GM12872 (cell line): Measurements from ENCODE around the gene ADAM8.

Experiments used
- CTCF ChIP-seq: IDR thresholded peaks from 3 replicates; pipeline ENCODE4 v1.5.1; 2011; ENCODE audit warnings: low read depth, mild to moderate bottlenecking, low read length, moderate library complexity; ENCODE audit not compliant: insufficient read depth

Gene ADAM8

DNA sequence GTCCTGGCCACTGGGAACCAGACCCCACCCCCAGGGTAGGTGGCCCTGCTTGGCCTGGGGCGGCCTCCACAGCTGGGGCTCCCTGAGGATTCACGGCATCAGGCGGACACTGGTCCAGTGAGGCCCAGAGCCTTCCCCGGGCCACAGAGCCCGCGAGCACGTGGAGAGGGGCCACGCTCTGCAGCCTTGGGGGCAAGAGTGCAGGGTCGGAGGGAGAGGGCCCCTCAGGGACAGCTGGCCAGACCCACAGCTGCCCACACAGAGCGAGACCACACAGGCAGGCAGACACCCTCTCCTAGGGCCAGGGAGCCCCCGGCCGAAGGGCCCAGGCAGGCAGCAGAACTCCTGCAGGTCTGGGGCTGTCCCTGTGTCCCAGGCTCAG, 28.3 kb downstream of the ADAM8 start:
- TF ChIP-seq CTCF: no peak

- no peak for TF ChIP-seq CTCF
These were observed 28.9 kb downstream of the ADAM8 start for GRCh38 chr10:133247681-133248333.

DNA sequence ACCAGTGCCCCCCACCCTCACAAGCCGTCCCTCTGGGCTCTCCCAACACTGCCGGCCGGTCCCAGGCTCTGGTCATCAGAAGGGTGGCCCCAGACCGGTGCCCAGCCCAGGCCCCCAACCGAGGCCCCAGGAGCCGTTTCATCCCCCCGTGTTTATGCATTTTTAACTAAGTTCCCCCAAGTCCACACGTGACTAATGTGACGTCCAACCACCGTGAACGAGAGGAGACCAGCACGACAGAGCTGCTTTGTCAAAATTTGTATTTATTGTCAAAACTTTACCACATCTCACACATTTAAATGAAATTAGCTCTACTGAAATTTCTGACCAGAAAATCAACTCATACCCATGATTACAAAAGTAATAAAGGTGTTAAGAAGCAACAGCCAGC, 30.4 kb downstream of the ADAM8 start:
- no peak for TF ChIP-seq CTCF

DNA sequence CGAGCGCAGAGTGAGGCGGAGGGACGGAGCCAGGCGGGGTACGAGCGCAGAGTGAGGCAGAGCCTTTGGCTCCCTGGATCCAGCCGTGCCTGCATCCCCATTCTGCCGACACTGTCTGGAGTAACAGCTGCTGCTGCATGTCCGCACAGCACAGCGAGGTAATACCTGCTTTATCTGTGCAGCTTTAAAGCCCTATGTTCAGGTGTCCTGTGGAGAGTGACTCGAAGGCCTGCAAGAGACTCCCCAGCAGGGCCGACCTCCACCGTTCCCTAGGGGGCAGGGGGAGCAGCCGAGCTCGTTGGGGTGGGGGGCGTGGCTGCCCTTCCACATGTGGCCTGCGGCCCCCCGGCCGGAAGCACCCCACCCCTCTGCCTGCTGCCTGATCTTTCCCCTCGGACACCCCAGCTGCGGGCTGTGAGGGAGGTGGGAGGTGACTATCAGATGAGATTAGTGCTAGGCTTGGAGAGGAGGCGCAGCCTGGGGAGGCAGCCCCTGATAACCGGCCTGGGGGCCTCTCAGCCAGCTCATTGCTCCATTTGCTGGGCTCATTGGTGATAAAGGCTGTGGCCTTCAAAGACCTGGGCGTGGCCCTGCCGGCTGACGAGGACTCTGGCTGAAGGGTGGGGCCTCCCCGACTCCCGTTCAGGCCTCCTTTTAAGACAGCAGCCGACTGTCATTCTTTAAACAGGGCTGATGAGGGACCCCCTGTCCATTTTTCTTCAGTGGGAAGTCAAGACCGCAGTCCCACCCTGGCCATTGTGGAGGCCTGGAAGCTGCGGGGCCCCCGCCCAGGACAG, 31.0 kb downstream of the ADAM8 start:
- TF ChIP-seq CTCF: no peak

DNA sequence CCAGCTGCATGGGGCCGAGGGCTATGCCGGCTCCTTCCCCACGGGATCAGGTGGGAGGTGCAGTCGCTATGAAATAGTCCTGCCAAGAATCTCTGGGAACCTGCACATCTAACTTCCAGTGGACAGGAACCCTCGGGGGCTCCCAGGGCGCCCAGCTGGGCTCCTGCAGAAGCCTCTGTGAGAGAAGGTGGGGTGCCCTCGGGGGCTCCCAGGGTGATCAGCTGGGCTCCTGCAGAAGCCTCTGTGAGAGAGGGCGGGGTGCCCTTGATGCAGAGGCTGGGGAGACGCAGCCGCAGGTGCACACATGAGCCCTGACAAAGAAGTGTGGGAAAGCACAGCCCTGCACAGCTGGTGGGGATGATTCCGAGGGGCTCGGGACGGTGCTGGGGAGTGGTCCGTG, 33.1 kb downstream of the ADAM8 start:
- TF ChIP-seq CTCF: no peak

- TF ChIP-seq CTCF: no peak
These were observed 33.9 kb downstream of the ADAM8 start for GRCh38 chr10:133242611-133243356.

- no peak for TF ChIP-seq CTCF
These were observed 35.0 kb downstream of the ADAM8 start for GRCh38 chr10:133241501-133242205.
